HUDEP-2 (cell line): ENCODE results near the gene LMAN2L.
"Not testable (repeated sequence)": the region's sequence is repeated elsewhere in the genome, so short reads cannot be mapped to it uniquely, and the experiment has no call there.

Source experiments
- DNase-seq, 76 experiments: peaks; one replicate each; lab custom pipeline; 2025; ENCODE audit not compliant: unreplicated experiment in 76 of 76; lab: John Stamatoyannopoulos, UW

LMAN2L gene

DNA sequence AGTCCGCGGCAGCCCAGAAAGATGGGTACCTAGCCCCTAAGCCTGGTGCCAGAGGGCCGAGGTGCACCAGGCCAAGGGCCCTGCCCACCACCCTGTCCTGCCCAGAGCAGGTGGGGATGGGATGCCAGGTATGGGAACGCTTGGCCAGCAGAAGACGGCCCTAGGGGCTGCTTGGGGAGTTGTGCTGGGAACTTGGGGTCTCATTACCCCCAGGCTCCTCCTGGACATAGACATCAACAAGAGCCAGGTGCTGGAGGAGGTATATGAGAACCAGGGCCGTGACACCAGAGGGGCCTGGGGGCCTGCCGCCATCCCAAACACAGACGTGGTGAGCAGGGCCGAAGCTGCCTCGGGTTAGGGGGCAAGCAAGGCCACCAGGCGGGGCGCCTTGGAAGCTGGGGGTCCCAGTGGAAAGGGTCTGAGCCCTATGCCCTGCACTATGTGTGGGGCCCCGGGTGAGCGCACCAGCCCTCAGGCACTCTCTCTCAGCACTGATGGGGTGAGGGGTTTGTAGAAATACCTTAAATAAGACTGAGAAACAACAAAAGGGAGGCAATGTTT lies 50.4 kb downstream of the LMAN2L start:
- DNase-seq, result no peak

DNA sequence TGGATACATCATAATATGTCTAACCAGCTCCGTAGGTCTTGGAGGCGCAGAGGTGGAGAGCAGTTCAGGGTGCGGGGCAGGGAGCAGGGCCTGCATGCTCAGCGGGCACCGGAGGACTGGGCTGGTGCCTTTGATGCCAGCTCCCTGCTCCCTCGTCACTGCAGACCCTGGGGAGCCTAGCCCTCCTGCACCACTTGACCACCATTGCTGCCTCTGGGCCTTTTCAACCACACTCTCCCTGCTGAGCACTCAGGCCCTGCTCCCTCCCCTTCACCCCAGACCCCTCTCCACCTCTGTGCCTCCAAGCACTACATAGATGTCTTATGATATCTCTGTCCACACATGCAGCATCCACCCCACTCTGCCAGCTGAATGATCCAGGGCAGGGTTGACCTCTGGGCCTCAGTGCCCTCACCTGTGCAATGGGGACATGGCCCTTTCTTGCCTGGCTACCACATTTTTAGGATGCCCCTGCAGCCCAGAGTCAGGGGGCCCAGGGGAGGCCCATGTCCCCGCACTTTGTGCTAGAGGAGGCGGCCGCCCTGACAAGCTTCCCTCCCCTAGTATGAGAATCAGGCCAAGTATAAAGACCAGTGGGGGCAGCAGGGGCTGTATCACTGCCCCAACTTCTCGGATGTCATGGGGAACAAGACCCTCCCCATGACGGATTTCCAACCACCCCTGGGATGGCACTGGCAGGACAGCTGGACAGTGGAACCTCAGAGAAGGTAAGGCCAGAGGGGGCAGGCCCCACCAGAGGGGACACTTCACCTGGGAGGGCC lies 51.0 kb downstream of the LMAN2L start:
- DNase-seq, result no peak

GRCh38 chr2:96687711-96688640 lies 51.9 kb downstream of the LMAN2L start:
- DNase-seq, result no peak

GRCh38 chr2:96687266-96687665 lies 52.6 kb downstream of the LMAN2L start:
- no peak for DNase-seq

DNA sequence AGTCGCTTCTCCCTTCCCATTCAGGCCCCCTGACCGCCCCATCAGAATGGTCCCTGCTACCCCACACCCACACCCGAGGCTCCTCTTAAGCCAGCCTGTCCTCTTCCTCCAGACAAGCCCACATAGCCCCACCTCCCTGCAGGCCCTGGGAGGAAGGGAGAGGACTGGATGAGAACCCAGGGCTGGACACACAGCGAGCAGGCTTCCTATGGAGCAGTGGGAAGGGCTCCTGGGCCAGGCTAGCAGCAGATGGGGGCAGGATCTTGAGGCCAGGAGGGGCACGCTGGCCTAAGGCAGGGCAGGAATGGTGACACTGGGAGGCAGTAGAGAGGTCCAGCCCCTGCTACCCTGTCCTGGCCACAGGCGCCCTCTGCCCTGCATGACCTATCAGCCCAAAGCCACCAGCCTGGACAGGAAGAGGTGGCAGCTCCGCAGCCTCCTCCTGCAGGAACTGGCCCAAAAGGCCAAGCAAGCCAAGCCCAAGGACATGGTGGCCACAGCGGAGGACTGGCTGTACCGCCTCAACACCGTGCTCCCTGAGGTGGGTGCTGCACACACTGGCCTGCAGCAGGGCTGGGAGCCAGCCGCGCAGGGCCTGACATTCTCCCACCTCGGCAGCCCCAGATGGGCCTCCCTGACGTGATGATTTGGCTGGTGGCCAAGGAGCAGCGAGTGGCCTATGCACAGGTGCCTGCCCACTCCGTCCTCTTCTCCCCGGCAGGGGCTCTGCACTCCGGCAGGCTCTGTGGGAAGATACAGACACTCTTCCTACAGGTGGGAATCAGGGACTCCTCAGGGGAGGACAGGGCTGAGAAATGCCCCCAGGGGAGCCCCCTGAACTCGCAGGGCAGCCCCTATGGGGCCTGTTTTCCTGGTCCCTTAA lies 54.0 kb downstream of the LMAN2L start:
- no peak for DNase-seq

- no peak for DNase-seq
Observed at GRCh38 chr2:96684883-96685576, 54.8 kb downstream of the LMAN2L start.

- no peak for DNase-seq
Observed at GRCh38 chr2:96683972-96684820, 55.7 kb downstream of the LMAN2L start.

- no peak for DNase-seq
Observed at GRCh38 chr2:96683307-96683706, 56.6 kb downstream of the LMAN2L start.

DNA sequence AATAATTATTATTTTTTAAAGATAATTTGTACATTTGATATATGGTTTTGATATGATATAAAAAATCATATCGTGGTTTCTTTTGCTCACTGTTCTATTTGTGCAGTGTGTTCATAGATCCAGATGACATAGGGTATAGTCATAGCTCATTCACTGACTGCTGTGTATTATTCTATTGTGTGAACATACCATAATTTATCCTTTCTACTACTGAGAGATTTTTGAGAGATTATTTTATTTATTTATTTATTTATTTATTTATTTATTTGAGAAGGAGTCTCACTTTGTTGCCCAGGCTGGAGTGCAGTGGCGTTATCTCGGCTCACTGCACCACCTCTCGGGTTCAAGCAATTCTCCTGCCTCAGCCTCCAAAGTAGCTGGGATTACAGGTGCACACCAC lies 58.3 kb downstream of the LMAN2L start:
- no peak for DNase-seq

GRCh38 chr2:96680561-96681141 lies 59.2 kb downstream of the LMAN2L start:
- no peak for DNase-seq

DNA sequence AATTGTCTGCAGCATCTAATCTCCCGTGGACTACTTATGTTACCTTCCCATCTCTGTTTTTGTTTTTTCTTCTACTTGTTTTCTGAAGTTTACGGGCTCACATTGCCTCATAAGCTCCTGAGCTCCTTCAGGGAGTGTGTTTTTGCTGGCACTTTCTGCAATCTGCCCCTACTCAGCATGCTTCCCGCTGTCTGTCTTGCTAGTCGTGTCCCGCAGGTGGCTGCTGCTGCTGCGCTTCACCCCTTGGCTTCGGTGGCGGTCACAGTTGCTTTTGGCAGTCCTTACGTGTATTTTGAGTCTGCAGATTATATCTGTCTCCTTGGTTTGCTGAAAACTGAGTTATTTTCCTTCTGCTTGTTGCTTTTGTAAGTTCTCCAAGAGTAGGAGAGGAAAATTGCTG lies 60.0 kb downstream of the LMAN2L start:
- no peak for DNase-seq

DNA sequence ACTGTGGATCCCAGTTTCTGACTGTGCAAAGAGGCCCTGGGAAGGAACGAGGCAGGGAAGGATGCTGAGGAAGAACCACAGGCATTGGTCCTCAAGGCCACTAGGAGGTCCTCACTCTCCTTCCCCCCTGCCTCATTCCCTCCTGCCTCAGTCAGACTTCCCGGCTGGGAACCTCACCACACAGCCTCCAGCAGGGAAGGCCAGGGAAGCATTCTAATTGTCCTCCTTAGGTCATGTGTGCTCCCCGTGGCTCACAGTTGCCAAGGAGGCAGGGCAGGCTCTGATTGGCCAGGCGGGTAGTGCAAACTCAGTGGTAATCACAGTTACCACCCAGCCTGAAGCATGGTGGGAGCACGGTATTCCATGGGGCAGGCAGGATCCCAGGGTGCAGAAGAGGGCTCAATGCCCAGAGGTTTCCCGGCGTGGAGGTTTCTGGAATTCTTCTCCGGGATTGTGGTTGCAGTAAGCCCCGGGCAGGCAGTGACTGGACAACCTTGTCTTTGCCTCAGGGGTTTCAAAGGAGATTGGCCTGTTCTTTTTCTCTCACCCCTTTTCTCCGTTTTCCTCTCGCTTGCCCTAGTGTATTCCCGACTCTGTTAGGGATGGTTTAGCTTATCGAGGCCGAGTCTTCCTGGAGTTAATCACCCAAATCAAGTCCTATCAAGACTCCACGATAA lies 70.2 kb downstream of the LMAN2L start:
- no peak for DNase-seq

GRCh38 chr2:96668771-96669170 lies 71.1 kb downstream of the LMAN2L start:
- no peak for DNase-seq

- not testable (repeated sequence) for DNase-seq
Observed at GRCh38 chr2:96665717-96666116, 74.1 kb downstream of the LMAN2L start.

- DNase-seq, result no peak
Observed at GRCh38 chr2:96665083-96665569, 74.7 kb downstream of the LMAN2L start.

DNA sequence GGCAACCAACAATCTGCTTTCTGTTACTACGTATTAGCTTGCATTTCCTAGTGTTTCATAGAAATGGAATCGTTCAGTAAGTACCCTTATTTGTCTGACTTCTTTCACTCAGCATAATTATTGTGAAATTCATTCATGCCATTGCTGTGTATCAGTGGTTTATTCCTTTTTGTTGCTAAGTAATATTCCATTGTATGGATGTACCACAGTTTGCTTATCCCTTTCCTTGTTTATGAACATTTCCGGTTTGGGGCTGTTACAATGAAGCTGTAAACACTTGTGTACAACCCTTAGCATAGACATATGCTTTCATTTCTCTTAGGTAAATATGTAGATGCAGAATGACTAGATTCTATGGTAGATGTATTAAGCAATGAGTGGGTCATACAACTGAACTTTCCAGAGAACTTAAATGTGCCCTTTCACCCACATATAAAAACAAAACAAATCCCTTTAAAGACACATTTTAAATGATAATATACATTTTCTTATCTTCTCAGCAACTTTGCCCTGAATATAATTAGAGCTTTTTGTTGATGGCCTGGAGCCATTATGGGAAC lies 75.4 kb downstream of the LMAN2L start:
- DNase-seq, result no peak

- DNase-seq, result no peak
Observed at GRCh38 chr2:96663829-96664228, 76.0 kb downstream of the LMAN2L start.

DNA sequence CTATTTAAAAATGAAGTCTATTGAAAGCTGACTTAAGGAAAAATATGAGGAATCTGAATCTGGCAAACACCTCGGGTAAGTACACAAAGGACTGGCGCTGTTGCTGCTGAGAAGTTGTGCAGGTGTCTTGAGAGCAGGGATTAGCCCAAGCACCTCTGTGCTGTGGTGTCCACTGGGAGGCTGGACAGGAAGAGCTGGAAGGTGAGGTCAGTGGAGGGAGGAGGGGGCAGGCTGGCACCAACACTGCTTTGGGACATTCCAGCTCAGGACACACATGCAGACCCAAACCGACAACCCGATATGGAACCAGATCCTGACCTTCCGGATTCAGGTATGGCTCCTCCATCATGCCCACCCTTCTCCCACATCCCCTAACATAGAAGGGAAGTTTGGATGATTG lies 76.7 kb downstream of the LMAN2L start:
- DNase-seq, result no peak
